Activated CD8-positive, alpha-beta memory T cell treated with anti-CD3 and anti-CD28 coated beads for 4 hours (primary cell): Measurements from ENCODE around the gene PCDH15.

Experiments used
- DNase-seq, 2 donors: peaks; one replicate each; pipeline ENCODE4 v3.0.0-alpha.2; 2020; ENCODE audit warnings: low read depth in 2 of 2

PCDH15 gene

GRCh38 chr10:54800741-54801421, at the start of gene PCDH15:
PCDH15 (minus strand) TSS chr10:54801231; CDS start chr10:54664262, 136,969 bp downstream.
- no peak for DNase-seq

- DNase-seq = no peak
Observed at GRCh38 chr10:54843932-54844331, 42.9 kb upstream of the PCDH15 start.

GRCh38 chr10:54843085-54843646, 42.1 kb upstream of the PCDH15 start:
- no peak for DNase-seq

- no peak for DNase-seq
Observed at GRCh38 chr10:54837479-54837878, 36.4 kb upstream of the PCDH15 start.

DNA sequence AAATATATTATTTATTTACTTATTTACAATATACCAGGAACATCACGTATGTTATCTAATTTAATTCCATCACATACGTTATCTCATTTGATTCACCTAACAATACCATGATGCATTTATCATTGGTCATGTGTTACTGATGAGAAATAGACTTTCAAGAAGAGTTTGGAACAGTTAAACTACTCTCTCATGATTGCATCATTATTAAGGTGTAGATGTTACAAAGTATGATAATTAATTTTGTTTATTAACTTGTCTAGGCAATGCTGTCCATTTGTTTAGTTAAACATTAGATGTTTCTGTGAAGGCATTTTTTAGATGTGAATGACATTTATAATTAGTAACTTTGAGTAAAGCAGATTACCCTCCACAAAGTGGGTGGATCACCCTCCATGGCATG, 32.0 kb upstream of the PCDH15 start:
- no peak for DNase-seq

- DNase-seq = no peak
Observed at GRCh38 chr10:54826994-54827560, 26.0 kb upstream of the PCDH15 start.

- DNase-seq = no peak
Observed at GRCh38 chr10:54815583-54815982, 14.6 kb upstream of the PCDH15 start.

- no peak for DNase-seq
Observed at GRCh38 chr10:54808186-54808935, 7.3 kb upstream of the PCDH15 start.

DNA sequence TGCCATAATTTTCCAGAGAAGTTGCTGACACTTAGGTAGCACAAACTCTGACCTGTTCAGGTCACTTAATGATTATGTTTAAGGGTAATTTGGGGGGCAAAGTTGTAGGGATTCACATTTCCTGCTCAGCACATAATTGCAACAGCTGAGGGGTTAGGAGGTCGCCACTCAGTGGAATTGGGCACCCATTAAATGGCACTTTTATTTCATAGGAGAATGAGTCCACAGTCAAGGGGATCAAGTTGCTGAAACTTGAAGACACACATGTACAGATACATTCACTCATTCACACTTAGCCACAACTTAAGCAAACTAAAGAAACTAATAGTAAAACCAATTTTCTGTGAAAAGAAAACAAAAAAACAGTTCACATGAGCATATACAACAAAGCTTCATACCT, 1.5 kb downstream of the PCDH15 start:
- no peak for DNase-seq

GRCh38 chr10:54797636-54798321, 3.3 kb downstream of the PCDH15 start:
- DNase-seq = no peak

DNA sequence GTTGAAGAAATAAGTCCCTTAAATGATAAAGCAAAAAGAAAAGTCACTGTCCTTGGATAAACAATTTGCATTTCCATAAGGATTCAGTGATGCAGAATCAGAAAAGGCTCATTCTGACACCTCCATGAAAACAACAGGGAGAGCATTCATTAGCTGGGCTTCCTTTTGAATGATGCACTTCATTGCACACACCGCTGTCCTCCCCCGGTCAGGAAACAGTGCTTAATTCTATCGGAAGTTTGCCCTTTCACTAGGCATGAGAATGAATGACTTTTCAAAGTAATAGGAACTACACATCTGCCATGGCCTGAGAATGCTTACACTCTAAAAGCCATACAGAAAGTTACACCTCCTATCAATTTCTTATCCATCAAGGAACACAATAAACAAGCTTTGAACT, 4.2 kb downstream of the PCDH15 start:
- no peak for DNase-seq

GRCh38 chr10:54776622-54777021, 24.4 kb downstream of the PCDH15 start:
- DNase-seq = no peak

DNA sequence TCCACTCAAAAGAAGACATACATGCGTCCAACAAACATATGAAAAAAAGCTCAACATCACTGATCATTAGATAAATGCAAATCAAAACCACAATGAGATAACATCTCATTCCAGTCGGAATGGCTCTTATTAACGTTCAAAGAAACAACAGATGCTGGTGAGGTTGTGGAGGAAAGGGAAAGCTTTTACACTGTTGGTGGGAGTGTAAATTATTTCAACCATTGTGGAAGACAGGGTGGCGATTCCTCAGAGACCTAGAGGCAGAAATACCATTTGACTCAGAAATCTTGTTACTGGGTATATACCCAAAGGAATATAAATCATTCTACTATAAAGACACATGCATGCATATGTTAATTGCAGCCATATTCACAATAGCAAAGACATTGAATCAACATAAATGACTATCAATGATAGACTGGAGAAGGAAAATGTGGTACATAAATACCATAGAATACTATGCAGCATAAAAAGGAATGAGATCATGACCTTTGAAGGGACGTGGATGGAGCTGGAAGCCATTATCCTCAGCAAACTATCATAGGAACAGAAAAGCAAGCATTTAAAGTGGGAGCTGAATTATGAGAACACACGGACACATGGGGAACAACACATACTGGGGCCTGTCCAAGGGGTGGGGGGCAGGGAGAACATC, 28.4 kb downstream of the PCDH15 start:
- DNase-seq = no peak

GRCh38 chr10:54769051-54769450, 32.0 kb downstream of the PCDH15 start:
- DNase-seq = no peak

- no peak for DNase-seq
Observed at GRCh38 chr10:54758791-54759190, 42.2 kb downstream of the PCDH15 start.

DNA sequence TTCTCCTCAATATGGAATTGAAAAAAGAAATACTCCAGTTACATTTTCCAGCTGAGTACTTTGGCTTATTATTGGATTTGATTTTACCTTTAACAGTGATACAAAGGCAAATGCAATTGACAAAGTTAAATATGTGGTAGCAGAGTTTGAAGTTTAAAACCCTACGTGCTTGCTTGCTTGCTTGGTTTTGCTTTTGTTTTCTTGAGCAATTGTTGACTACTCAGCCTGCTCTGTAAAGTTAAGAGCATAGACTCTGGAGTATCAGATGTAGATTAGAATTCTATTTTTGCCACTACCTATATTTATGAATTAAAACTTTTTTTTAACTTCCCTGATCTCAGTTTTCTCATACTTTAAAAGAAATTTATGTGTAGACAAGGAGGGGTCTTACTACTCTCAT, 51.4 kb downstream of the PCDH15 start:
- DNase-seq = no peak

DNA sequence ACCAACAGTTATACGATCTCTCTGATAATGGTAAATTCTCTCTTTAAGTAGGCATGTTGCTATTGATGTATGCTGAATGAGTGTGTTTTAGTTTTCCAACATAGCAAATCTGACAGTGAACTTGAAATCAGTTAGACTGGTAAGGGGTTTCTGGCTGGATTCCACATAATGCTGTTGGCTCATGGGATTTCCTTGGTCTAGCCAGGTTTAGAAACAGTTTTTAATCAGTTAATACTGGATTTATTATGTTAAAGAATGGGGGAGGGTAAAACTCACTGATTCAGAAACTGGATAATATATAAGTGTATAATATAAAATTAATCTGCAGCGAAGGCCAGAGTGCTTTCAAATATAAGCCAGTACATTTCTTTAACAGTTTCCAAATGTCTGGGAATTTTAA, 55.6 kb downstream of the PCDH15 start:
- no peak for DNase-seq

- no peak for DNase-seq
Observed at GRCh38 chr10:54742416-54742815, 58.6 kb downstream of the PCDH15 start.

GRCh38 chr10:54728511-54728910, 72.5 kb downstream of the PCDH15 start:
- no peak for DNase-seq

DNA sequence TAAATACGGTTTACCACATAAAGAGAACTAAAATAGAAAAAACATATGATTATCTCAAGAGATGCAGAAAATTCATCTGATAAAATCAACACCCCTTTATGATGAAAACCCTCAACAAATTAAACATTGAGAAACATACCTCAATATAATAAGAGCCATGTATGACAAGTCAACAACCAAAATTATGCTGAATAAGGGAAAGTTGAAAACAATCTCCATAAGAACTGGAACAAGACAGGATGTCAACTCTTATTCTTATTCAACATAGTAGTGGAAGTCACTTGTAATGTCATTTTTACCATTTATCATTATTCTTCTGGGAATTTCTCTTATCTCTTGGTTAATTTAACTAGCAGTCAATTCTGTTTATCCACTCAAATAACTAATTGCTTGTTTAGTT, 79.0 kb downstream of the PCDH15 start:
- no peak for DNase-seq

- no peak for DNase-seq
Observed at GRCh38 chr10:54710918-54711317, 90.1 kb downstream of the PCDH15 start.

GRCh38 chr10:54708591-54708990, 92.4 kb downstream of the PCDH15 start:
- DNase-seq = no peak
